PC-9 (cell line): ENCODE results near the gene SCRN2. TPM values are rescaled to one million over a fixed set of nuclear protein-coding genes. Genes with fewer than 3 reads are reported as not detected.

Source experiments
- BruUV-seq: library from RNA; stranded (reverse); fragments of 400-500 nt; replicated peaks from 2 replicates; lab custom pipeline; 2021; lab: Mats Ljungman, UMichigan
- CTCF ChIA-PET: fragments of 300-600 bp; sonication (Branson Sonifier 250); formaldehyde crosslinking; loops from one replicate; lab custom pipeline; 2022; ENCODE audit warnings: antibody characterized with exemption; lab: Charles Lee
- POLR2A ChIA-PET: fragments of 300-600 bp; sonication (Branson Sonifier 250); formaldehyde crosslinking; loops from one replicate; lab custom pipeline; 2022; ENCODE audit warnings: antibody characterized with exemption; ENCODE audit not compliant: unreplicated experiment; lab: Charles Lee
- DNase-seq, 2 experiments: peaks; one replicate each; pipeline versions ENCODE4 v3.0.0 to v3.0.0-alpha.2; 2015 to 2022; ENCODE audit warnings: mixed read lengths in 1 of 2
- H2AFZ ChIP-seq: fragments of 200-600 bp; sonication (generic); 2 replicates; pipeline ENCODE4 v1.8.1; 2017; ENCODE audit warnings: antibody characterized with exemption
- H3F3A ChIP-seq: fragments of 200-600 bp; sonication (generic); 2 replicates; pipeline ENCODE4 v1.8.1; 2017; ENCODE audit warnings: antibody characterized with exemption, mild to moderate bottlenecking, low read depth; ENCODE audit not compliant: insufficient read depth
- H3K27ac ChIP-seq: fragments of 200-600 bp; sonication (generic); 2 replicates; pipeline ENCODE4 v1.6.1; 2016; ENCODE audit warnings: mixed run types
- H3K27me3 ChIP-seq: fragments of 200-600 bp; sonication (generic); 2 replicates; pipeline ENCODE4 v1.6.1; 2016; ENCODE audit warnings: low read depth, mixed run types; ENCODE audit not compliant: insufficient read depth
- H3K36me3 ChIP-seq: fragments of 200-600 bp; sonication (generic); 2 replicates; pipeline ENCODE4 v1.6.1; 2016; ENCODE audit warnings: low read depth, mixed run types
- H3K4me1 ChIP-seq: fragments of 200-600 bp; sonication (generic); replicated peaks from 2 replicates; pipeline ENCODE4 v1.6.1; 2016; ENCODE audit warnings: mixed run types; ENCODE audit not compliant: insufficient read depth
- H3K4me2 ChIP-seq: fragments of 200-600 bp; sonication (generic); 2 replicates; pipeline ENCODE4 v1.6.1; 2017; ENCODE audit warnings: mixed run types
- H3K4me3 ChIP-seq: fragments of 200-600 bp; sonication (generic); 2 replicates; pipeline ENCODE4 v1.6.1; 2016; ENCODE audit warnings: mixed run types
- H3K79me2 ChIP-seq: fragments of 200-600 bp; sonication (generic); 2 replicates; pipeline ENCODE4 v1.6.1; 2017; ENCODE audit warnings: low read depth, mixed run types
- H3K9me2 ChIP-seq: fragments of 200-600 bp; sonication (generic); 2 replicates; pipeline ENCODE4 v1.8.1; 2017; ENCODE audit warnings: mild to moderate bottlenecking; ENCODE audit not compliant: insufficient read depth
- H3K9me3 ChIP-seq: fragments of 200-600 bp; sonication (generic); 2 replicates; pipeline ENCODE4 v1.8.1; 2016; ENCODE audit warnings: low read depth; ENCODE audit not compliant: insufficient read depth
- H4K20me1 ChIP-seq: fragments of 200-600 bp; sonication (generic); 2 replicates; pipeline ENCODE4 v1.8.1; 2017; ENCODE audit not compliant: insufficient read depth
- EZH2 ChIP-seq: fragments of 200-600 bp; sonication (generic); IDR thresholded peaks from 2 replicates; pipeline ENCODE4 v1.8.0; 2017; ENCODE audit warnings: antibody characterized with exemption, low read depth
- intact Hi-C: fragments of 100-400 bp; cut with micrococcal nuclease; formaldehyde crosslinking; loops from one replicate; pipeline ENCODE4 v1.10.0; 2022; ENCODE audit not compliant: unreplicated experiment
- total RNA-seq: library from RNA; stranded (reverse); gene quantifications from 2 replicates; pipeline ENCODE4 v1.2.3, GENCODE V29; 2021
- TF ChIP-seq, protein P1 (sequence below): fragments of 200-600 bp; sonication (generic); conservative IDR thresholded peaks from 2 replicates; pipeline ENCODE4 v1.6.1; 2017; ENCODE audit warnings: mixed run types, antibody characterized with exemption, mild to moderate bottlenecking, moderate library complexity

Gene SCRN2
- total RNA-seq, 1 experiment from 2014 or later: 31.7 TPM

- Histone ChIP-seq H3K4me1 (peaks cover 80% of the 10 kb centered on the region), H3K9me3 (no peaks in the 10 kb centered on the region), H3K79me2 (peaks cover 61% of the 10 kb centered on the region), H3K36me3 (peaks cover 10% of the 10 kb centered on the region; the same call in 1 of the 2 replicates), H2AFZ (no peak overlapping the region), H3F3A (peaks cover 51% of the 10 kb centered on the region), H3K4me3 (no peak overlapping the region), H4K20me1 (peaks cover 8% of the 10 kb centered on the region; the same call in 1 of the 2 replicates), H3K9me2 (no peaks in the 10 kb centered on the region), H3K27me3 (no peaks in the 10 kb centered on the region), H3K27ac (no peak overlapping the region), H3K4me2 (peak overlapping the region; percentile 30)
- intact Hi-C loops: loop anchor here (2.0 kb wide), 1 partner anchor 25 kb away; the partner anchor contains the start of gene OSBPL7
- DNase-seq: no peak
- TF ChIP-seq, protein P1, sequence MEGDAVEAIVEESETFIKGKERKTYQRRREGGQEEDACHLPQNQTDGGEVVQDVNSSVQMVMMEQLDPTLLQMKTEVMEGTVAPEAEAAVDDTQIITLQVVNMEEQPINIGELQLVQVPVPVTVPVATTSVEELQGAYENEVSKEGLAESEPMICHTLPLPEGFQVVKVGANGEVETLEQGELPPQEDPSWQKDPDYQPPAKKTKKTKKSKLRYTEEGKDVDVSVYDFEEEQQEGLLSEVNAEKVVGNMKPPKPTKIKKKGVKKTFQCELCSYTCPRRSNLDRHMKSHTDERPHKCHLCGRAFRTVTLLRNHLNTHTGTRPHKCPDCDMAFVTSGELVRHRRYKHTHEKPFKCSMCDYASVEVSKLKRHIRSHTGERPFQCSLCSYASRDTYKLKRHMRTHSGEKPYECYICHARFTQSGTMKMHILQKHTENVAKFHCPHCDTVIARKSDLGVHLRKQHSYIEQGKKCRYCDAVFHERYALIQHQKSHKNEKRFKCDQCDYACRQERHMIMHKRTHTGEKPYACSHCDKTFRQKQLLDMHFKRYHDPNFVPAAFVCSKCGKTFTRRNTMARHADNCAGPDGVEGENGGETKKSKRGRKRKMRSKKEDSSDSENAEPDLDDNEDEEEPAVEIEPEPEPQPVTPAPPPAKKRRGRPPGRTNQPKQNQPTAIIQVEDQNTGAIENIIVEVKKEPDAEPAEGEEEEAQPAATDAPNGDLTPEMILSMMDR: no peak
- no peak for TF ChIP-seq EZH2
- CTCF ChIA-PET: interaction anchor here (2.8 kb wide), 1 partner anchor 46 kb away, joined by 6 read pairs; no protein-coding TSS in a partner anchor
- no TSS peak for BruUV-seq
- POLR2A ChIA-PET: interaction anchor here (0.5 to 0.7 kb wide), 2 partner anchors 44 to 348 kb away, joined by 3 to 12 read pairs; no protein-coding TSS in a partner anchor
These were observed 4.6 kb upstream of the SCRN2 start for GRCh38 chr17:47845716-47846075.

GRCh38 chr17:47844814-47845715 is 4.0 kb upstream of the SCRN2 start:
- no TSS peak for BruUV-seq
- Histone ChIP-seq H3K27me3 (no peaks in the 10 kb centered on the region), H3K4me2 (peak overlapping the region; percentile 30), H4K20me1 (peaks cover 8% of the 10 kb centered on the region; the same call in 1 of the 2 replicates), H3K9me3 (no peaks in the 10 kb centered on the region), H3K4me1 (peaks cover 85% of the 10 kb centered on the region), H3K27ac (peak overlapping the region; percentile 40), H3F3A (peaks cover 51% of the 10 kb centered on the region), H3K4me3 (no peak overlapping the region), H3K9me2 (no peaks in the 10 kb centered on the region), H3K79me2 (peaks cover 61% of the 10 kb centered on the region), H3K36me3 (peaks cover 10% of the 10 kb centered on the region; the same call in 1 of the 2 replicates), H2AFZ (no peak overlapping the region)
- intact Hi-C loops: loop anchor here (2.0 kb wide), 1 partner anchor 24 kb away; the partner anchor contains the start of gene OSBPL7
- ChIA-PET CTCF (interaction anchor here (1.4 to 3.0 kb wide), 4 partner anchors 39 to 48 kb away, joined by 5 to 20 read pairs (median 8); no protein-coding TSS in a partner anchor), POLR2A (interaction anchor here (0.5 kb wide), 2 partner anchors 75 to 347 kb away, joined by 11 to 12 read pairs; no protein-coding TSS in a partner anchor)
- TF ChIP-seq, protein P1: peak; percentile 64; the same call in 1 of the 2 replicates
- no peak for TF ChIP-seq EZH2
- no peak for DNase-seq

DNA sequence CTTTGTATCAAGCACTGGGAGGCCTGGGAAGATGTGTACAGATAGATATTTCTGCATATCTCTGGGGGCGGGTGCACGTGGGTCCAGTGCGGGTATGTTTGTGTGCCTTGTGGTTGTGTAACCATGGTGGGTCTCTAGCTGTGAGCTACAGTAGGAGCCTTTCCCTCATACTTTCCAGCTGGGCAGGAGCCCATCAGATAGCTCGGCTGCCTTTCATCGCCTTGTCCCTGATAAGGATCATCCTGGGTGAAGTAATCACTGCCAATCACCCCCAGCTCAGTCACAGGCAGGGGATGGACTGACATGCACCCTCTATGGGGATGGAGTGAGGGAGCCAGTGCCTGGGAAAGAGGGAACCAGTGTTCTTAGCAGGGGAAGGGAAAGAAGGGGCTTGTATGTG is 3.2 kb upstream of the SCRN2 start:
- BruUV-seq: no TSS peak
- Histone ChIP-seq H3K9me3 (no peaks in the 10 kb centered on the region), H2AFZ (no peak overlapping the region), H3K4me3 (no peak overlapping the region), H3K27ac (peak overlapping the region; percentile 40), H3K79me2 (peaks cover 61% of the 10 kb centered on the region), H3K9me2 (no peaks in the 10 kb centered on the region), H3K4me2 (peak overlapping the region; percentile 30), H3K27me3 (no peaks in the 10 kb centered on the region), H3K36me3 (peaks cover 10% of the 10 kb centered on the region; the same call in 1 of the 2 replicates), H4K20me1 (peaks cover 4% of the 10 kb centered on the region; the same call in 1 of the 2 replicates), H3F3A (peaks cover 48% of the 10 kb centered on the region), H3K4me1 (peaks cover 87% of the 10 kb centered on the region)
- ChIA-PET CTCF (interaction anchor here (1.3 to 3.0 kb wide), 5 partner anchors 40 to 102 kb away, joined by 3 to 20 read pairs (median 6); no protein-coding TSS in a partner anchor), POLR2A (interaction anchor here (0.7 to 0.9 kb wide), 2 partner anchors 40 to 397 kb away, joined by 3 to 4 read pairs; no protein-coding TSS in a partner anchor)
- TF ChIP-seq EZH2: no peak
- TF ChIP-seq, protein P1: no peak
- DNase-seq: peak; percentile 61 to 85
- intact Hi-C loops: loop anchor here (2.0 kb wide), 1 partner anchor 23 kb away; the partner anchor contains the start of gene OSBPL7
